ENCODE data around the gene FTO.

The FTO gene

GRCh38 chr16:53721017-53721416 is 17.1 kb downstream of the FTO start:
- TF ChIP-seq, protein P1, sequence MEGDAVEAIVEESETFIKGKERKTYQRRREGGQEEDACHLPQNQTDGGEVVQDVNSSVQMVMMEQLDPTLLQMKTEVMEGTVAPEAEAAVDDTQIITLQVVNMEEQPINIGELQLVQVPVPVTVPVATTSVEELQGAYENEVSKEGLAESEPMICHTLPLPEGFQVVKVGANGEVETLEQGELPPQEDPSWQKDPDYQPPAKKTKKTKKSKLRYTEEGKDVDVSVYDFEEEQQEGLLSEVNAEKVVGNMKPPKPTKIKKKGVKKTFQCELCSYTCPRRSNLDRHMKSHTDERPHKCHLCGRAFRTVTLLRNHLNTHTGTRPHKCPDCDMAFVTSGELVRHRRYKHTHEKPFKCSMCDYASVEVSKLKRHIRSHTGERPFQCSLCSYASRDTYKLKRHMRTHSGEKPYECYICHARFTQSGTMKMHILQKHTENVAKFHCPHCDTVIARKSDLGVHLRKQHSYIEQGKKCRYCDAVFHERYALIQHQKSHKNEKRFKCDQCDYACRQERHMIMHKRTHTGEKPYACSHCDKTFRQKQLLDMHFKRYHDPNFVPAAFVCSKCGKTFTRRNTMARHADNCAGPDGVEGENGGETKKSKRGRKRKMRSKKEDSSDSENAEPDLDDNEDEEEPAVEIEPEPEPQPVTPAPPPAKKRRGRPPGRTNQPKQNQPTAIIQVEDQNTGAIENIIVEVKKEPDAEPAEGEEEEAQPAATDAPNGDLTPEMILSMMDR (IDR thresholded peaks at IDR 0.05), result no peak
- no peak for TF ChIP-seq ZFX (IDR thresholded peaks at IDR 0.05; ENCODE audit: borderline replicate concordance)
- peak overlapping the region; percentile 90 for H3K27ac ChIP-seq

DNA sequence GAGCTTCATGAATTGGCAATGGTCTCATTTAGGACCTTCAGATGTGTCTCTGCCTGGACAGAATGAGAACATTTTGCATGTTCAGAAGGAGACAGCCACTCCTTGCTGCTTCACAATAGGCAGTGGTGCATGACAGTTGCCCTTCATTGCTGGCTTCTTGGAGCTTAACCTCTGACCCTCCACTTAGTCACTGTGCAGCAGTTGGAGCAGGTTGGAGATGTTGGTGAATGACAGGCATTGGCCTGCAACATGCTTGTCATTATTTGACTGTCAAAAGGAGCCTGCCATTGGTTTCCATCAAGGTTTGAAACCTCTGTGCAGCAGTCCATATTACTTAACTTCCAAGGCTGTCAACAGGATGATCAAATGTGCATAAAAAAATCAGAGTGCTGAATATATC is 22.7 kb downstream of the FTO start:
- TF ChIP-seq, protein P1 (IDR thresholded peaks at IDR 0.05), result no peak
- no peak for TF ChIP-seq ZFX (IDR thresholded peaks at IDR 0.05; ENCODE audit: borderline replicate concordance)
- H3K27ac ChIP-seq, result peak overlapping the region; percentile 84

DNA sequence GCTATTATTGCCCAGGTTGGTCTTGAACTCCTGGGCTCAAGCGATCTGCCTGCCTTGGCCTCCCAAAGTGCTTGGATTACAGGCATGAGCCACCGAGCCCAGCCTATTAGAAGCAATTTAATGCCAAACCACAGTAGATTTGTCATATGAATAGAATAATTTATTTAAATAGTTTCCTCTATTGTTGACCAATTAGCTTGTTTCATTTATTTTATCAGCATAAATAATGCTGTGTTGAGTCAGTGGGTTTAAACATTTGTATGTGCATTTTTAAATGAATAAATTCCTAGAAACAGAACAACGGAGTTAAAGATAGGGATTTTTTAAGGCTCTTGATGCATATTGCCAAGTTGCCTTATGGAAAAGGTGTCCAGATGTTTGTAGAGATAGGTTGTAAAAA is 26.7 kb downstream of the FTO start:
- TF ChIP-seq, protein P1 (IDR thresholded peaks at IDR 0.05), result no peak
- TF ChIP-seq ZFX (IDR thresholded peaks at IDR 0.05; ENCODE audit: borderline replicate concordance), result no peak

DNA sequence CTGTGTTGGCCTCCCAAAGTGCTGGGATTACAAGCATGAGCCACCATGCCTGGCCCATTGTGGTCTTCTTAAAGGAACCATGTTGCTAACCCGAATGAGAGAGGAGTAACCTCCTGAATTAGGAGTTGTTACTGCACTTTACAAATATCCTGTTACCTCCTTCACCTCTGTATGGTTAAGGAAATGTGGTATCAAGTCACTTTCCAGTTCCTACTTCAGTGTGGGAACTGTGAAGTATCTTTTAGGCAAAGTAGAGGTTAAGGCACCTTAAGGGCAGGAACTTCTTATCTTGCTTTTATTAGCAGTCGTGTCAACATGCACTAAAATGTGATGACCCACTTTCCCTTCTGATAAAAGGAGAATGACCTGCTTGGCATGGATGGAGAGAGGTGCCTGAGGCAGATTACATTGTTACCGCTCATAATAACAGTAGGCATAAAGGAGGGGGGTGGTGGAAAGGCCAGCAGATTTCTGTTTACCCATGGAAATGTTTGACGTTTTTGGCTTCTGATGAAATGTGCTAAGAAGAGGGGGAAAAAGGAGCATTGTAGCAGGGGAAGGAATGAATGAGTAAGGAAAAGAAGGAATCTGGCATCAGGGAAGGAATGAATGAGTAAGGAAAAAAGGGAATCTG is 28.5 kb downstream of the FTO start:
- peak overlapping the region; percentile 84 for H3K27ac ChIP-seq
- TF ChIP-seq, protein P1 (IDR thresholded peaks at IDR 0.05), result no peak
- no peak for TF ChIP-seq ZFX (IDR thresholded peaks at IDR 0.05; ENCODE audit: borderline replicate concordance)

More for the DNA sequence above, 26.7 kb downstream of the FTO start:
- H3K27ac ChIP-seq, result peak overlapping the region; percentile 84

DNA sequence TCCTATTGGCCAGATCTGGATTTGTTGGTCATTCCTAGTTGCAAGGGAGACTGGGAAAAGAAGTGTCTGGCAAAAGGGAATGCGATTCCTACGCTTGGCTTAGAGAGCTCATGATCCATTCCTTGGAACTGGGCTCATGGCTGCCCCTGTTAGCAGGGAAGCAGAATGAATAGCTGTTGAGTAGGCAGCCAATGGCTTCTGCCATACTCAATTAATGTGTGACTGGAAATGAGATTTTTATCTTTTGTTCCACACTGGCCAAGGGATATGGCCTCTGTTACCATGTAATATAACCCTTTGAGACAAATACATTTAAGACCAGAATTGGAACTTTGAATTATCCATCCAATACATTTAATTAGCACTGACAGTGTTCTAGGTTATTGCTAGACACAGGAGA is 31.0 kb downstream of the FTO start:
- H3K27ac ChIP-seq, result peak overlapping the region; percentile 84

GRCh38 chr16:53736297-53736696 is 32.3 kb downstream of the FTO start:
- no peak for TF ChIP-seq ZFX (IDR thresholded peaks at IDR 0.05; ENCODE audit: borderline replicate concordance)
- TF ChIP-seq, protein P1 (IDR thresholded peaks at IDR 0.05), result no peak

More for the DNA sequence above, 31.0 kb downstream of the FTO start:
- TF ChIP-seq, protein P1 (IDR thresholded peaks at IDR 0.05), result no peak
- no peak for TF ChIP-seq ZFX (IDR thresholded peaks at IDR 0.05; ENCODE audit: borderline replicate concordance)

DNA sequence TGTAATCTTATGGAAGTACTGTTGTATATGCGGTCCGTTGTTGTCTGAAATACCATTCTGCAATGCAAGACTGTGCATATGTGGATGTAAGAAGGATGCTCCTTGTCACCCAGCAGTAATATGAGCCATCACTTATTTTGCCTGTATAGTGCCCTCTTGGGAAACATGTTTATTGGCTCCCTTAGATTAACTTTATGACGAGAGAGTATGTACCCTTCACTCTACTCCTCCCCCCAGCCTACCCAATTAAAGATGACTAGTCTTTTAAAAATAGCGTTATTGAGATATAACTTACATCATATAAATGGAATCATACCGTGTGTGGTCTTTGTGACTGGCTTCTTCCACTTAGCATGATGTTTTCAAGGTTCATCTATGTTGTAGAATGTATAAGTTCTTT is 33.6 kb downstream of the FTO start:
- TF ChIP-seq ZFX (IDR thresholded peaks at IDR 0.05; ENCODE audit: borderline replicate concordance), result no peak
- TF ChIP-seq, protein P1 (IDR thresholded peaks at IDR 0.05), result no peak

More at GRCh38 chr16:53736297-53736696, 32.3 kb downstream of the FTO start:
- peak overlapping the region; percentile 84; the same call in 1 of the 2 replicates for H3K27ac ChIP-seq

More for the DNA sequence above, 33.6 kb downstream of the FTO start:
- H3K27ac ChIP-seq, result peak overlapping the region; percentile 84
